GM19395 (cell line): ENCODE measurements around the gene ZNF468.
"Not testable (repeated sequence)": the region's sequence is repeated elsewhere in the genome, so short reads cannot be mapped to it uniquely, and the experiment has no call there.

Source experiments
- ATAC-seq: cut with Tn5 transposase; IDR thresholded peaks from one replicate; pipeline ENCODE4 v1.9.1; 2021; ENCODE audit warnings: mild to moderate bottlenecking, moderate library complexity; ENCODE audit not compliant: unreplicated experiment

ZNF468 gene

GRCh38 chr19:52857378-52858191, at the start of gene ZNF468:
ZNF468 (minus strand) TSS chr19:52857619; CDS start chr19:52854272, 3,347 bp downstream.
- ATAC-seq: peak; percentile 98

- ATAC-seq: not testable (repeated sequence)
These were observed 46.8 kb upstream of the ZNF468 start for GRCh38 chr19:52904052-52904780.

- ATAC-seq: no peak
These were observed 44.4 kb upstream of the ZNF468 start for GRCh38 chr19:52901842-52902241.

GRCh38 chr19:52898596-52898995, 41.2 kb upstream of the ZNF468 start:
- ATAC-seq: not testable (repeated sequence)

- no peak for ATAC-seq
These were observed 40.7 kb upstream of the ZNF468 start for GRCh38 chr19:52898101-52898500.

GRCh38 chr19:52897138-52897935, 39.9 kb upstream of the ZNF468 start, which contains the start of gene ZNF320:
ZNF320 (minus strand) TSS chr19:52897635; CDS start chr19:52890255, 7,380 bp downstream.
- ATAC-seq: peak; percentile 92

GRCh38 chr19:52896431-52897137, 39.2 kb upstream of the ZNF468 start:
- no peak for ATAC-seq

GRCh38 chr19:52891336-52891735, 33.9 kb upstream of the ZNF468 start:
- no peak for ATAC-seq

GRCh38 chr19:52889931-52890330, 32.5 kb upstream of the ZNF468 start:
- ATAC-seq: no peak

- ATAC-seq: no peak
These were observed 31.7 kb upstream of the ZNF468 start for GRCh38 chr19:52889076-52889475.

- ATAC-seq: no peak
These were observed 23.5 kb upstream of the ZNF468 start for GRCh38 chr19:52880895-52881389.

GRCh38 chr19:52872996-52873395, 15.6 kb upstream of the ZNF468 start:
- not testable (repeated sequence) for ATAC-seq

GRCh38 chr19:52871466-52871865, 14.0 kb upstream of the ZNF468 start:
- no peak for ATAC-seq

GRCh38 chr19:52868031-52868430, 10.6 kb upstream of the ZNF468 start:
- not testable (repeated sequence) for ATAC-seq

GRCh38 chr19:52856540-52857377, 660 bp downstream of the ZNF468 start:
- peak; percentile 12 for ATAC-seq

GRCh38 chr19:52847352-52847751, 10.1 kb downstream of the ZNF468 start:
- not testable (repeated sequence) for ATAC-seq

GRCh38 chr19:52840825-52841465, 16.5 kb downstream of the ZNF468 start:
- not testable (repeated sequence) for ATAC-seq

GRCh38 chr19:52834289-52834688, 23.1 kb downstream of the ZNF468 start:
- not testable (repeated sequence) for ATAC-seq

GRCh38 chr19:52833541-52833940, 23.9 kb downstream of the ZNF468 start:
- not testable (repeated sequence) for ATAC-seq
